PC-3 (cell line): ENCODE data around the gene PLA2G4A. TPM values are rescaled to one million over a fixed set of nuclear protein-coding genes. Genes with fewer than 3 reads are reported as not detected.
A peak's percentile ranks its signal among the peaks of the same experiment; 100 is the strongest.

Source experiments
- ATAC-seq: fragments of 200-7000 bp; cut with Tn5 transposase; 2 replicates; pipeline ENCODE4 v1.9.1; 2020; ENCODE audit warnings: mild to moderate bottlenecking, moderate library complexity
- BruUV-seq: library from RNA; stranded (reverse); fragments of 400-500 nt; replicated peaks from 2 replicates; lab custom pipeline; 2021; lab: Mats Ljungman, UMichigan
- CTCF ChIA-PET: fragments of 300-600 bp; sonication (Branson Sonifier 250); formaldehyde crosslinking; loops from one replicate; lab custom pipeline; 2022; ENCODE audit warnings: antibody characterized with exemption; lab: Charles Lee
- POLR2A ChIA-PET: fragments of 300-600 bp; sonication (Branson Sonifier 250); formaldehyde crosslinking; loops from one replicate; lab custom pipeline; 2022; ENCODE audit warnings: antibody characterized with exemption; ENCODE audit not compliant: unreplicated experiment; lab: Charles Lee
- DNase-seq: peaks from one replicate; pipeline ENCODE4 v3.0.0-alpha.2; 2015
- H2AFZ ChIP-seq: fragments of 300-600 bp; sonication (generic); 2 replicates; pipeline ENCODE4 v1.6.0; 2016; ENCODE audit warnings: antibody characterized with exemption, low read length
- H3F3A ChIP-seq: fragments of 300-600 bp; sonication (generic); one replicate; pipeline ENCODE4 v1.6.0; 2017; ENCODE audit warnings: antibody characterized with exemption, low read length, control low read depth, mild to moderate bottlenecking; ENCODE audit not compliant: unreplicated experiment
- H3K27ac ChIP-seq: fragments of 300-600 bp; sonication (generic); 2 replicates; pipeline ENCODE4 v1.5.1; 2016; ENCODE audit warnings: mild to moderate bottlenecking, low read length
- H3K27me3 ChIP-seq: fragments of 300-600 bp; sonication (generic); 2 replicates; pipeline ENCODE4 v1.6.1; 2016; ENCODE audit warnings: low read length, mixed read lengths
- H3K36me3 ChIP-seq: fragments of 300-600 bp; sonication (generic); 2 replicates; pipeline ENCODE4 v1.6.1; 2016; ENCODE audit warnings: low read depth, mixed run types, low read length, mixed read lengths
- H3K4me1 ChIP-seq: fragments of 300-600 bp; sonication (generic); 2 replicates; pipeline ENCODE4 v1.5.1; 2016; ENCODE audit warnings: low read length; ENCODE audit not compliant: insufficient read depth
- H3K4me2 ChIP-seq: fragments of 300-600 bp; sonication (generic); 2 replicates; pipeline ENCODE4 v1.6.0; 2016; ENCODE audit warnings: low read length
- H3K4me3 ChIP-seq: fragments of 300-600 bp; sonication (generic); 2 replicates; pipeline ENCODE4 v1.5.1; 2016; ENCODE audit warnings: mild to moderate bottlenecking, low read length, mixed read lengths
- H3K79me2 ChIP-seq: fragments of 300-600 bp; sonication (generic); 2 replicates; pipeline ENCODE4 v1.6.1; 2017; ENCODE audit warnings: low read length, mixed read lengths
- H3K9ac ChIP-seq: fragments of 300-600 bp; sonication (generic); 2 replicates; pipeline ENCODE4 v1.6.0; 2016; ENCODE audit warnings: mild to moderate bottlenecking, low read length
- H3K9me2 ChIP-seq: fragments of 300-600 bp; sonication (generic); replicated peaks from 2 replicates; pipeline ENCODE4 v1.6.1; 2016; ENCODE audit warnings: mixed run types, low read length, mixed read lengths
- H3K9me3 ChIP-seq: fragments of 300-600 bp; sonication (generic); 2 replicates; pipeline ENCODE4 v1.6.1; 2016; ENCODE audit warnings: low read length, mixed read lengths
- H4K20me1 ChIP-seq: fragments of 300-600 bp; sonication (generic); 2 replicates; pipeline ENCODE4 v1.6.1; 2016; ENCODE audit warnings: low read length, mixed read lengths
- EZH2 ChIP-seq: fragments of 300-600 bp; sonication (generic); IDR thresholded peaks from one replicate; pipeline ENCODE4 v1.6.1; 2017; ENCODE audit warnings: antibody characterized with exemption, mild to moderate bottlenecking, low read length; ENCODE audit not compliant: unreplicated experiment
- EZH2phosphoT487 ChIP-seq: fragments of 300-600 bp; sonication (generic); IDR thresholded peaks from 2 replicates; pipeline ENCODE4 v1.6.1; 2018; ENCODE audit warnings: mild to moderate bottlenecking, antibody characterized with exemption, low read length, borderline replicate concordance
- intact Hi-C: fragments of 100-400 bp; cut with micrococcal nuclease; formaldehyde crosslinking; loops from 2 replicates; pipeline ENCODE4 v1.9.0; 2023
- total RNA-seq: library from RNA; depleted of rRNA; stranded (reverse); fragments of >200 nt; gene quantifications from 2 replicates; pipeline ENCODE4 v1.2.3, GENCODE V29; 2014
- TF ChIP-seq, protein P1 (sequence below): fragments of 300-600 bp; sonication (generic); conservative IDR thresholded peaks from 2 replicates; pipeline ENCODE4 v1.5.1; 2017; ENCODE audit warnings: antibody characterized with exemption, low read depth, mild to moderate bottlenecking, low read length

PLA2G4A gene
- total RNA-seq, 1 experiment from 2014 or later, result 2.3 TPM

DNA sequence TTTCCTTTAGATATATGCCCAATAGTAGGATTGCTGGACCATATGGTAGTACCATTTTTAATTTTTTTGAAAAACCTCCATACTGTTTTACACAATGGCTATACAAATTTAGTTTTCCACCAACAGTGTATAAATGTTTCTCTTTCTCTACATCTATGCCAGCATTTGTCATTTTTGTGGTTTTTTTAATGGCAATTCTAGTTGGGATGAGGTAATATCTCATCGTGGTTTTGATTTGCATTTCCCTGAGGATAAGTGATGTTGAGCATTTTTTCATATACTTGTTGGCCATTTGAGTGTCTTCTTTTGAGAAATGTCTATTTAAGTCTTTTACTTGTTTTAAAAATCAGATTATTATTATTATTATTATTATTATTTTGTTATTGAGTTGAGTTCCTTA is 35.5 kb downstream of the PLA2G4A start:
- Histone ChIP-seq H3K4me1 (no peaks in the 10 kb centered on the region), H3K36me3 (no peaks in the 10 kb centered on the region), H3K9me2 (no peaks in the 10 kb centered on the region), H2AFZ (no peak overlapping the region), H3K9me3 (no peaks in the 10 kb centered on the region), H3K4me2 (no peak overlapping the region), H4K20me1 (no peaks in the 10 kb centered on the region), H3K79me2 (no peaks in the 10 kb centered on the region), H3K27me3 (no peaks in the 10 kb centered on the region), H3K9ac (no peak overlapping the region), H3K4me3 (no peak overlapping the region), H3F3A (no peaks in the 10 kb centered on the region), H3K27ac (no peak overlapping the region)
- ChIA-PET POLR2A (no interaction called here), CTCF (no interaction called here)
- intact Hi-C loops, result no loop called here
- TF ChIP-seq, protein P1, sequence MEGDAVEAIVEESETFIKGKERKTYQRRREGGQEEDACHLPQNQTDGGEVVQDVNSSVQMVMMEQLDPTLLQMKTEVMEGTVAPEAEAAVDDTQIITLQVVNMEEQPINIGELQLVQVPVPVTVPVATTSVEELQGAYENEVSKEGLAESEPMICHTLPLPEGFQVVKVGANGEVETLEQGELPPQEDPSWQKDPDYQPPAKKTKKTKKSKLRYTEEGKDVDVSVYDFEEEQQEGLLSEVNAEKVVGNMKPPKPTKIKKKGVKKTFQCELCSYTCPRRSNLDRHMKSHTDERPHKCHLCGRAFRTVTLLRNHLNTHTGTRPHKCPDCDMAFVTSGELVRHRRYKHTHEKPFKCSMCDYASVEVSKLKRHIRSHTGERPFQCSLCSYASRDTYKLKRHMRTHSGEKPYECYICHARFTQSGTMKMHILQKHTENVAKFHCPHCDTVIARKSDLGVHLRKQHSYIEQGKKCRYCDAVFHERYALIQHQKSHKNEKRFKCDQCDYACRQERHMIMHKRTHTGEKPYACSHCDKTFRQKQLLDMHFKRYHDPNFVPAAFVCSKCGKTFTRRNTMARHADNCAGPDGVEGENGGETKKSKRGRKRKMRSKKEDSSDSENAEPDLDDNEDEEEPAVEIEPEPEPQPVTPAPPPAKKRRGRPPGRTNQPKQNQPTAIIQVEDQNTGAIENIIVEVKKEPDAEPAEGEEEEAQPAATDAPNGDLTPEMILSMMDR, result no peak
- no peak for TF ChIP-seq EZH2phosphoT487
- TF ChIP-seq EZH2, result no peak
- BruUV-seq, result no TSS peak
- DNase-seq (peak; percentile 7), ATAC-seq (no peak)

DNA sequence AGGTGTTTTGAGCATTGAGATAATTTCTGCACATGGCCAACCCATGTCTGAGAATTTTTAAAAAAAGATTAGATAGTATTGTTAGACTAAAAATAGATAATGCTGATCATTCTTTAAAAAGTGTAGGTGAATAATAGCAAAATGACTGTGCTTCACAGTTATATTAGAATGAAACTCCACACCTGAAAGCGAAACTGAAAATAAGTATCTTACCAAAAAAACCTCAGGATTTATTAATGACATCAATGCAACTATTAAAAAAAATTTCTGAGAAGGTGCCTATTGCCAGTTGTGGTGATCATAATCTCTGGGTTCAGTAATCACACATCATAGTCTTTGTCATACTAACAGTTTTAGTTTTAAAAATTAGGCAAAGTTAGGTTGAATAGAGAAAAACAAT is 36.5 kb downstream of the PLA2G4A start:
- intact Hi-C loops, result no loop called here
- Histone ChIP-seq H3F3A (no peaks in the 10 kb centered on the region), H3K4me2 (no peak overlapping the region), H2AFZ (no peak overlapping the region), H3K9me2 (no peaks in the 10 kb centered on the region), H3K27ac (no peak overlapping the region), H3K79me2 (no peaks in the 10 kb centered on the region), H3K9ac (no peak overlapping the region), H3K27me3 (no peaks in the 10 kb centered on the region), H4K20me1 (no peaks in the 10 kb centered on the region), H3K9me3 (no peaks in the 10 kb centered on the region), H3K36me3 (no peaks in the 10 kb centered on the region), H3K4me3 (no peak overlapping the region), H3K4me1 (no peaks in the 10 kb centered on the region)
- no peak for DNase-seq
- no peak for ATAC-seq
- no TSS peak for BruUV-seq
- POLR2A ChIA-PET, result no interaction called here
- CTCF ChIA-PET, result no interaction called here
- TF ChIP-seq EZH2phosphoT487, result no peak
- TF ChIP-seq, protein P1, result no peak
- no peak for TF ChIP-seq EZH2

DNA sequence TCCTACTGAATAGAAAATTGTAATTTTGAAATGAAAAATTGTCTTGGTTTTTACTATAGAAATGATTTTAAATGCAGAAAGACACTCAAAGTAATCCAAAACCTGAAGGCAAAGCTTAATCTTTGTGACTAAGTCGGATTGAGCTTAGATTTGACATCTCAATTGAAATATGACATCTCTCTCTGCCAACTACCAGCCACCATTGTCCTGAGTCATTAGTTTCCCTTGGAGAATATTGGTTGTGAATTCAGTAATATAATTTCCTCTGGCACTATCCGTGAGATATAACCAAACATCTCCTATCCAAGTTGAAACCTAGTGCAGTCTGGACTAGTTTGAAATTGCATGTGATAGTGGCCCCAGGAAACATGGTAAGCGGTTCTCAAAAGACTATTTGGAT is 37.1 kb downstream of the PLA2G4A start:
- no peak overlapping the region for H2AFZ ChIP-seq
- no peak for TF ChIP-seq EZH2phosphoT487
- no peaks in the 10 kb centered on the region for H3K9me2 ChIP-seq
- H3F3A ChIP-seq, result no peaks in the 10 kb centered on the region
- ATAC-seq (no peak), DNase-seq (no peak)
- no peak overlapping the region for H3K4me3 ChIP-seq
- H3K9ac ChIP-seq, result no peak overlapping the region
- no peak overlapping the region for H3K27ac ChIP-seq
- intact Hi-C loops, result no loop called here
- H3K9me3 ChIP-seq, result no peaks in the 10 kb centered on the region
- CTCF ChIA-PET, result no interaction called here
- no peak overlapping the region for H3K4me2 ChIP-seq
- H3K36me3 ChIP-seq, result no peaks in the 10 kb centered on the region
- H3K27me3 ChIP-seq, result no peaks in the 10 kb centered on the region
- POLR2A ChIA-PET, result no interaction called here
- H4K20me1 ChIP-seq, result no peaks in the 10 kb centered on the region
- no peaks in the 10 kb centered on the region for H3K79me2 ChIP-seq
- no peaks in the 10 kb centered on the region for H3K4me1 ChIP-seq
- BruUV-seq, result no TSS peak
